Skin epidermis (tissue), 12 donors: ENCODE data around the gene CSKMT.
A peak's percentile ranks its signal among the peaks of the same experiment; 100 is the strongest.

Source experiments
- H3K27ac ChIP-seq, 21 experiments: fragments of 200-600 bp; sonication (generic) in 11 of 21; one replicate each; pipeline ENCODE4 v1.5.0; 2020; ENCODE audit warnings: mild to moderate bottlenecking in 3 of 21, inconsistent platforms in 2 of 21, moderate library complexity in 2 of 21
- H3K4me3 ChIP-seq, 7 experiments: fragments of 200-600 bp; sonication (generic) in 2 of 7; one replicate each; pipeline ENCODE4 v1.5.0; 2020; ENCODE audit warnings: inconsistent platforms in 2 of 7, mild to moderate bottlenecking in 2 of 7, moderate library complexity in 1 of 7

Gene CSKMT

DNA sequence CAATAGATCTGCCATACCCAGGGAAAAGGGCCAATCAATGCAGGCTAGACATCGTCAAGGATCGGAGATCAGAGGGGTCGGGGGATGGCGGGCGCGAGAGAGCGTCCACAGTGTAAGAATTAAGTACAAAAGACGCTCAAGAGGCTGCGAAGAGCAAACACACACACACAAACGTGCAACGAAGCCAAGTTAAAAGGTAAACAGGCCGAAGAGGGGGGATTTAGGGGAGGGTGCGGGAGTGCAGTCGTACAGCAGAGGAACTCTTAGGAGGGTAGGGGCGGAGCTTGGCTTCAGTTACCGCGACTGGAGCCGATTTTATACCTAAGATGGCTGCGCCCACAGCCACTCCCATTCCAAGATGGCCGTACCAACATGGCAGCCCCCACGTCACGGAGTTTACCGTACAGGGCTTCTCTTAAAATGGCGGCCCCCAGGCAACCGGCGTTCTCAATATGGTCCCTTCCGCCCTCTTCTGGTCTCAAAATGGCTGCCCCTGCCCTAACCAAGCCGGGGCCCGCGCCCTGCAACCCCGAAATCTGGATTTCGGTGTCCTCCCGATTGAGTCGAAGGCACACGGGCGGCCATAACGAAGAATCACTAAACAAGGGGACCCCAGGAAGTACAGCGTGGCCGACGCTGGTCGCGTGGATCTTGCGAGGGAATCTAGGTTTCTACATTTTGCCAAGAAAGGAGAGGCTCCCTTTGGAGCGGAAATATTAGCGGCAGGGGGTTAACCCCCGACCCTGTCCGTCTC, 44.3 kb downstream of the CSKMT start:
- Histone ChIP-seq H3K27ac (peak overlapping the region; percentile 66 to 99 (median 96)), H3K4me3 (peak overlapping the region; percentile 31 to 58 (median 41))

DNA sequence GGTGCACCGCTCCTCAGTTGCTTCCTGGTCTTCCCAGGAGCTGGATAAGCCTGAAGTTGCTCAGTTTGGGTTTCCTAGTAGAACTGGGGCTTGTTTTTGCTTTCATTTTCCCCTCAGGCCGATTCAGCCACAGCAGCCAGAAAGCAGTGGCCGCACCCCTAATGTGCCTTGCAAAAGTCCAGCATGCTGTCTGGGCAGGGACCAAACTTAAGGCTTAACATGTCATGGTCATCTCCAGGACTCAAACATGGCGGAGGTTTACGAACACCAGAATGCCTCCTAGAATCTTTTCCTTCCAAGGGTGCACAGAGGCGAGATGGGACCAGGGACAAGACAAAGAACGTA, 44.9 kb downstream of the CSKMT start:
- H3K4me3 ChIP-seq: peak overlapping the region; percentile 31 to 58 (median 41)
- H3K27ac ChIP-seq: peak overlapping the region; percentile 66 to 99 (median 96)

DNA sequence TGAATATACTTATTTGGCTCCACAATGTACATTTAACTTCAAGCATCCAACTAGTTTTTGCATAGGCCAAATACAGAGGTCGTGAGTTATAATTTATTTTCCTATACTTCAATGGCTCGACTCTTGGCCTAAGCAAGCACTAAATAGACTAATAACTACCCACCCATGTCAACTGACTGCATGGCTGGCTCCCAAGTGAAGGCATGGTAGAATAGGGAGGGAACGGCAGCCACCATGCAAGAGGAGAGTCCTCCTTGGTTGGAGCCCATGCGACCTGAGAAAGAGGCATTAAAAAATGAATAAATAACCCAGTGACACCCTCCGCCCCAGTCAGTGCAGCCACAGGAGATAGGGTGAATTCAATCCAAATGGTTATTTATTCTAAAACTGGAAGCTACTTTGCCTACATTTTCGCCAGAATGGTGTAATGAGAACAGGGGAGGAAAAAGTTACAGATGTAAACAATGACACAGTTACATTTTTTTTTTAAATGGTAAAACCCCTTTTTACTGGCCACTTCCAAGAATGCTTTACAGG, 47.2 kb downstream of the CSKMT start:
- Histone ChIP-seq H3K4me3 (no peak overlapping the region), H3K27ac (peak overlapping the region in 1 of 21 experiments; percentile 16)

DNA sequence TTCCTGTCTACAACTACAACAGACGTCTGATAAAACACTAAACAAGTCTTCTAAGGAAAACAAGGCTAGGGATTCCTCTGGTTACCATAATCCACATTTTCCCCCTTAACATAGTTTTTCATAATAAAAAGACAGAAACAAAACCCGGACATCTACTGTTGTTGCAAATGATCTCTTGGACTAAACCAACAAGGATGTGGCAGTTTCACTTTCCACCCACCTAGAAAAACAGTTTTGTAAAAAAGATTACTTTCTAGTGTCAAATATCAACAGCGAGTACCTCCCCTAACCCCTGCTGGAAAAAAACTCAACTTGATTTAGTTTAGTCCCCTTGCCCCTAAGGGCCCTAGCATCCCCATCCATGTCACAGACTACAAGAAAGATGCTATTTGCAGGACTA, 47.7 kb downstream of the CSKMT start:
- Histone ChIP-seq H3K27ac (peak overlapping the region in 3 of 21 experiments; percentile 8 to 15 (median 9)), H3K4me3 (no peak overlapping the region)

DNA sequence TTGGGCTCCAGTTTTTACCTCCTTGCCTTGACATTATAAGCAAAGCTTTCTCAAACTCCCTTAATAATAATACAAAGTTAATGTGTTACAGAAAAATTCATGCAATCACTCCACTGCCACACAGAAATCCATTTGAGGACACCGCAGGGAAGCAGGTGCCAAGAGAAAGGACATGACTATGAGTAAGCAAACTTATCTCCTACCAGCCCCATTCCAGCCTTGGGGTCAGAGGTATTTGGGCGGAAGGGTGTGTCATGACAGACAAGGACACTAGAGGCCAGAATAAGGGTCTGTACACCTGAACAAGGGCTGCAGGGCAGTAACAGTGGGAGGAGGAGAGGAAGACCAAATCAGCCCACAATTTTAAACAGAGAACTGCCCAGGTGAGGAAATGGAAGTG, 48.2 kb downstream of the CSKMT start:
- H3K4me3 ChIP-seq: no peak overlapping the region
- H3K27ac ChIP-seq: peak overlapping the region in 3 of 21 experiments; percentile 8 to 15 (median 9)

GRCh38 chr11:62715150-62716130, 50.3 kb downstream of the CSKMT start:
- H3K4me3 ChIP-seq: no peak overlapping the region
- peak overlapping the region in 3 of 21 experiments; percentile 3 to 38 (median 27) for H3K27ac ChIP-seq

GRCh38 chr11:62716206-62716605, 51.1 kb downstream of the CSKMT start:
- no peak overlapping the region for H3K4me3 ChIP-seq
- peak overlapping the region in 1 of 21 experiments; percentile 27 for H3K27ac ChIP-seq

- Histone ChIP-seq H3K4me3 (no peak overlapping the region), H3K27ac (peak overlapping the region in 1 of 21 experiments; percentile 13)
Observed at GRCh38 chr11:62716816-62717215, 51.7 kb downstream of the CSKMT start.
